Measurements from ENCODE around the gene VWC2.

The VWC2 gene

GRCh38 chr7:49773218-49773935, at the start of gene VWC2:
Gene VWC2 (plus strand): TSS chr7:49773638. CDS start chr7:49775436, 1,798 bp downstream.
- no peak for DNase-seq

GRCh38 chr7:49724071-49724470, 49.4 kb upstream of the VWC2 start:
- no peak for DNase-seq

GRCh38 chr7:49731836-49732235, 41.6 kb upstream of the VWC2 start:
- DNase-seq = no peak

GRCh38 chr7:49762666-49763065, 10.8 kb upstream of the VWC2 start:
- DNase-seq = no peak

GRCh38 chr7:49763791-49764190, 9.6 kb upstream of the VWC2 start:
- no peak for DNase-seq

- DNase-seq = no peak
Observed at GRCh38 chr7:49766966-49767365, 6.5 kb upstream of the VWC2 start.

- DNase-seq = no peak
Observed at GRCh38 chr7:49767719-49768118, 5.7 kb upstream of the VWC2 start.

- DNase-seq = no peak
Observed at GRCh38 chr7:49768254-49768653, 5.2 kb upstream of the VWC2 start.

- no peak for DNase-seq
Observed at GRCh38 chr7:49768835-49769234, 4.6 kb upstream of the VWC2 start.

GRCh38 chr7:49769285-49769857, 4.1 kb upstream of the VWC2 start:
- DNase-seq = no peak

- no peak for DNase-seq
Observed at GRCh38 chr7:49770838-49771237, 2.6 kb upstream of the VWC2 start.

GRCh38 chr7:49771427-49772176, 1.8 kb upstream of the VWC2 start:
- no peak for DNase-seq

- DNase-seq = no peak
Observed at GRCh38 chr7:49772916-49773217, 571 bp upstream of the VWC2 start.

- DNase-seq = no peak
Observed at GRCh38 chr7:49773936-49774458, 559 bp downstream of the VWC2 start.

- no peak for DNase-seq
Observed at GRCh38 chr7:49774459-49775064, 1.1 kb downstream of the VWC2 start.

GRCh38 chr7:49775065-49775948, 1.9 kb downstream of the VWC2 start:
- no peak for DNase-seq

GRCh38 chr7:49775949-49776443, 2.6 kb downstream of the VWC2 start:
- no peak for DNase-seq

- no peak for DNase-seq
Observed at GRCh38 chr7:49776994-49777393, 3.6 kb downstream of the VWC2 start.

GRCh38 chr7:49778731-49779270, 5.4 kb downstream of the VWC2 start:
- no peak for DNase-seq

GRCh38 chr7:49780953-49781352, 7.5 kb downstream of the VWC2 start:
- no peak for DNase-seq

GRCh38 chr7:49781996-49782395, 8.6 kb downstream of the VWC2 start:
- DNase-seq = no peak

- no peak for DNase-seq
Observed at GRCh38 chr7:49783446-49783845, 10.0 kb downstream of the VWC2 start.
